D721Med (cell line): ENCODE results near the gene THAP6.
A peak's percentile ranks its signal among the peaks of the same experiment; 100 is the strongest.

Source experiments
- DNase-seq: peaks from one replicate; pipeline ENCODE4 v3.0.0; 2011; ENCODE audit warnings: low spot score; ENCODE audit not compliant: insufficient read length
- FAIRE-seq: peaks from 2 replicates; lab custom pipeline; 2011; peaks lifted over from hg19 to GRCh38; lab: Jason Lieb, UNC
- TF ChIP-seq, protein P1 (sequence below): IDR thresholded peaks from 2 replicates; pipeline ENCODE4 v1.5.1; 2012; ENCODE audit warnings: mild to moderate bottlenecking, control low read depth; ENCODE audit not compliant: insufficient read depth; ENCODE audit errors: missing control alignments

THAP6 gene, protein sequence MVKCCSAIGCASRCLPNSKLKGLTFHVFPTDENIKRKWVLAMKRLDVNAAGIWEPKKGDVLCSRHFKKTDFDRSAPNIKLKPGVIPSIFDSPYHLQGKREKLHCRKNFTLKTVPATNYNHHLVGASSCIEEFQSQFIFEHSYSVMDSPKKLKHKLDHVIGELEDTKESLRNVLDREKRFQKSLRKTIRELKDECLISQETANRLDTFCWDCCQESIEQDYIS

DNA sequence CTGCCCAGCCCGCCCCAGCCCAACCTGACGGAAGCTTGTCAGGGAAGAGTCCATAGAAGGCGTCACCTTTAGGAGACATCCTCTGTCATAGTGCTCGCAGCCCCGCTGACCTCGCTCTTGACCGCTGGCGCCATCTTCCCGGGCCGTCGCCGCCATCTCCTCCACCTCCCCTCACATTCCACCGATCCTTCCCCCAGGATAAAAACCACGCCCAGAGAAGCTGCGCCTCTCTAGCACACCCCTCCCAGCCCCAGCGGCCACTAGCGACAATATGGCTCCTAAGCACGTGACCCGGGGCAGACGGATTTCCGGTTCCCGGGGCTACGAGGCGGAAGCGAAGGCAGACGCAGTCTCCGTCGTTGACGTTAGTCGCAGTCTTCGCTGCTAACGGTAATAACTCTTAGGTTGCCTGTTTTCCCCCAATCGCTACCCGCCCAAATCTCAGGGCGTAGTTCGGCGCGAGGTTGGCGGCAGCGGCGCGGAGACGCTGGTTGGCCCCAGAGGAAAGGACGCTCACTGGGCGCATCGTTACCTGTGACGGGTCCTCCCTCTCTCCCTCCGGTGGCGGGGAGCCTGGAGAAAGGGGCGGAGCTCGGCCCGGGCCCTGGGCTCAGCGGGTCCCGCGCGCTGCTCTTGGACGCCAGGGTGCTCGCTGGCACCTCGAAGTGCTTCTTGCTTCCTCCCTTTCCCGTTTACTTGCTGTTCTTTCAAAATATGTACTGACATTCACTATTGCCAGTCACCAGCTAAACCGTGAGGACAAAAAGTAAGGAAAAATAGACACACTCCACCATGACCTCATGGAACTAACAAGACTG, at the start of gene THAP6, which contains the start of gene RCHY1:
TSS of gene THAP6 (plus strand) at position 343 of the 818 bp plus-strand sequence. CDS start 980 bp downstream, outside the sequence.
TSS of gene RCHY1 (minus strand) at position 273 of the 818 bp plus-strand sequence. CDS start at position 156, 117 bp downstream.
- TF ChIP-seq, protein P1, sequence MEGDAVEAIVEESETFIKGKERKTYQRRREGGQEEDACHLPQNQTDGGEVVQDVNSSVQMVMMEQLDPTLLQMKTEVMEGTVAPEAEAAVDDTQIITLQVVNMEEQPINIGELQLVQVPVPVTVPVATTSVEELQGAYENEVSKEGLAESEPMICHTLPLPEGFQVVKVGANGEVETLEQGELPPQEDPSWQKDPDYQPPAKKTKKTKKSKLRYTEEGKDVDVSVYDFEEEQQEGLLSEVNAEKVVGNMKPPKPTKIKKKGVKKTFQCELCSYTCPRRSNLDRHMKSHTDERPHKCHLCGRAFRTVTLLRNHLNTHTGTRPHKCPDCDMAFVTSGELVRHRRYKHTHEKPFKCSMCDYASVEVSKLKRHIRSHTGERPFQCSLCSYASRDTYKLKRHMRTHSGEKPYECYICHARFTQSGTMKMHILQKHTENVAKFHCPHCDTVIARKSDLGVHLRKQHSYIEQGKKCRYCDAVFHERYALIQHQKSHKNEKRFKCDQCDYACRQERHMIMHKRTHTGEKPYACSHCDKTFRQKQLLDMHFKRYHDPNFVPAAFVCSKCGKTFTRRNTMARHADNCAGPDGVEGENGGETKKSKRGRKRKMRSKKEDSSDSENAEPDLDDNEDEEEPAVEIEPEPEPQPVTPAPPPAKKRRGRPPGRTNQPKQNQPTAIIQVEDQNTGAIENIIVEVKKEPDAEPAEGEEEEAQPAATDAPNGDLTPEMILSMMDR, result no peak
- DNase-seq (peak; percentile 35), FAIRE-seq (no peak)

DNA sequence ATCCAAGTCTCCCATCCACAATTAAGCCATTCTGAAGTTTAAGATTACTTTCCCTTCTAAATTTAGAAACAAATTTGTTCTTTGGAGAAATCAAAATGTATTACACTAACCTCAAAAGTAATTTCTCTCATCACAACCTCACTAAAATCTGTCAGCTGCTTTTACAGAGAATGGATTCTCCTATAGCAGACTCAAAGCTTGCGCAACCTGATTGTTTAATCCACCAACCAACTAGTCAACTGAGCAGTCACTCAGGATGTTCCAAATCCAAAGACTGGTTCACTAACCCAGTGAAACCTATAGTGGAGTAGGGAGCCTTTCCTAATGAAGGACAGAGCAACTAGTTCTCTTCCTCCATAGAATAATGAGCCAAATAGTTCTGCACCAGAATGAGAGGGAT, 44.4 kb upstream of the THAP6 start:
- TF ChIP-seq, protein P1, result no peak
- DNase-seq (no peak), FAIRE-seq (no peak)

DNA sequence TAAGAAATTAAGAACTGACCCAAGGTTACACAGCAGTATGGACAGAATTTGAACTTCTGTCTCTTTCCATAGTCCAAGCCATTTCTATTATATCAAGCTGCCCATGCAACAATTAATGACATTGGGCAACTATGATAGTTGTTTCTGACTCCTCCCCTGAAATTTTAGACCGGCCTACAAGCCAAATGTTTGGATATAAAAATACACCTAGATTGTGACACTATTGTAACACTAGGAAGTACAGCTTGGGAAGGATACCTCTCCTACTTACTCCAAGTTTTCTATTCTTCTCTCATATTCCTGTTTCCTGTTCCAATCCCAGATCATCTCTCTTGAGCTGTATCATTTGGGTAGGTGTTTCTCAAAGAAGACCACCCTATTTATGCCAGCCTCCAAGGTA, 43.5 kb upstream of the THAP6 start:
- DNase-seq, result no peak
- no peak for FAIRE-seq
- TF ChIP-seq, protein P1, result no peak

DNA sequence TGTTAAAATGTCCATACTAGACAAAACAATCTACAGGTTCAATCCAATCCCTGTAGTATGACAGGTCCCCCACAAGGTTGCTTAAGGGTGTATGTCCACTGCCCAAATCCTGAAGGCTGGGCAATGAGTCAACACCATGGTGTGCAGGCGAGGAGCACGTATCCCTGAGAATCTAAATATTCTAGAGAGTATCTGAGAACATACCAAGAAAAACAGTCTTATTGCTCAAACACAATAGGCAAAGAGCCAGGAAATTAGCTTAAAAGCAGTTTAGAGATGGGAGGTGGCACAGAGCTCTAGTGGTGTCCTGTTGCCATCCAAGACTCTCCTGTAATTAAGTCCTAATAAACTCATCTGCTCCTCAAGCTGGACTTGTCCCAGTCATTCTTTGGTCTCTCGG, 37.1 kb upstream of the THAP6 start:
- FAIRE-seq, result no peak

DNA sequence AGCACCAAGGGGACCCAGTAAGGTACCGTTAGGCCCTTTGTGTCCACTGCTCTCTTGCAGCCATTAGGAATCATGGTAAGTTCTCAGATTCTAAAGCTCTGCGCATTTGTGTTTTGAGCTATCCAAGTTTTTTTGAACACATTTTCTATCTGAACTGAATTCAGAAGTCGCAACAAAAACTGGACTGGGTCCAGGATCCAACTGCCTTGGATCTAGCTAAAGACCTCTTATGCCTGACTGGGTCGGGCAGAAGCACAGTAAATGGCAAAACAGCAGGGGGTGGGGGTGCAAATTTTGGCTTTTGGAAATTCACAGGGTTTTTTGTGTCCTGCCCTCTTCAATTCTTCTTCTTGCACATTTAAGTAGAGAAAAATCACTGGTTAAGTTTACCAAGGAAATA, 30.1 kb upstream of the THAP6 start:
- TF ChIP-seq, protein P1, result no peak
- DNase-seq (no peak), FAIRE-seq (no peak)

More for the DNA sequence above, 37.1 kb upstream of the THAP6 start:
- DNase-seq, result no peak
- TF ChIP-seq, protein P1, result no peak

DNA sequence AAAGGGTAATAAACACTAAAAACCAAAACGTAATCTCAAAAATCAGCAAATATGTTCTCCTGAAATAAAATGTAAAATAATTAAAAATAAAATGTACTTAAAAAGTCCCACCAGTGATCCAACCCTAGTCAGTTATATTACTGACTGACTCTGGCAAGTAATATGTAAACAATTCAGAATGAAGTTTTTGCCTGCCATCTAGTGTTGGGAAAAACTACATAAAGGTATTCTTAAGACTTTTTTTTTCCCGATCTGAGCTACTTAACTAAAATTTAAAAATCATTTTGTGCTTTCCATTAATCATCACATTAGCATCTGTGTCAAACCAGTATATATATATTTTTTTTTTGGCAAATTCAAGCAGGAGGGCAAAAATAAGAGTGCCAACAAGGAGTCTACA, 24.1 kb upstream of the THAP6 start:
- TF ChIP-seq, protein P1, result peak; percentile 36
- FAIRE-seq (no peak), DNase-seq (no peak)
